K562 (cell line): ENCODE results near the gene ZBTB38. TPM values are rescaled to one million over a fixed set of nuclear protein-coding genes. Genes with fewer than 3 reads are reported as not detected.

Experiments used
- ARHGAP35 ChIP-seq: fragments of 450-650 bp; IDR thresholded peaks from 2 replicates; pipeline ENCODE4 v1.6.1; 2018; ENCODE audit not compliant: partially characterized antibody
- ELF1 ChIP-seq: fragments of 200-800 bp; sonication (Bioruptor generic); IDR thresholded peaks from 2 replicates; pipeline ENCODE4 v1.6.1; 2016; ENCODE audit warnings: missing genetic modification characterization, missing compliant biosample characterization
- ERF ChIP-seq: fragments of 450-650 bp; formaldehyde crosslinking; IDR thresholded peaks from 2 replicates; pipeline ENCODE4 v1.4.0; 2020; ENCODE audit warnings: mild to moderate bottlenecking, mixed read lengths
- FOS ChIP-seq: IDR thresholded peaks from 3 replicates; pipeline ENCODE4 v1.6.1; 2011; ENCODE audit not compliant: insufficient read length; ENCODE audit errors: extremely low read depth
- FOXA3 ChIP-seq, 2 experiments: fragments of 450-650 bp in 1 of 2; sonication (generic) in 1 of 2; formaldehyde crosslinking; IDR thresholded peaks in 1 of 2; conservative IDR thresholded peaks in 1 of 2; 2 replicates each; pipeline versions ENCODE4 v1.4.0 to v1.8.0; 2020 to 2022; ENCODE audit warnings: mild to moderate bottlenecking in 2 of 2, missing genetic modification reagents in 1 of 2
- FOXK2 ChIP-seq, 2 experiments: fragments of 450-650 bp; IDR thresholded peaks in 1 of 2; conservative IDR thresholded peaks in 1 of 2; 2 replicates each; pipeline ENCODE4 v1.6.1; 2016; ENCODE audit warnings: low read depth in 2 of 2, mild to moderate bottlenecking in 1 of 2
- HDAC1 ChIP-seq, 2 experiments: fragments of 450-650 bp; IDR thresholded peaks; 2 replicates each; pipeline ENCODE4 v1.6.1; 2016 to 2017; ENCODE audit warnings: inconsistent platforms in 1 of 2, mild to moderate bottlenecking in 1 of 2, moderate library complexity in 1 of 2
- HMG20B ChIP-seq: fragments of 250-450 bp; sonication (Bioruptor Pico); IDR thresholded peaks from 2 replicates; pipeline ENCODE4 v1.5.0; 2021; ENCODE audit warnings: mild to moderate bottlenecking
- PHF20 ChIP-seq: fragments of 450-650 bp; IDR thresholded peaks from 2 replicates; pipeline ENCODE4 v1.6.1; 2018; ENCODE audit not compliant: partially characterized antibody
- PHF8 ChIP-seq: fragments of 200-600 bp; sonication (generic); IDR thresholded peaks from 2 replicates; pipeline ENCODE4 v1.6.1; 2012; ENCODE audit warnings: mixed run types, mild to moderate bottlenecking, inconsistent platforms, low read length, moderate library complexity, borderline replicate concordance
- POU5F1 ChIP-seq: fragments of 150-350 bp; IDR thresholded peaks from 2 replicates; pipeline ENCODE4 v1.6.1; 2014; ENCODE audit warnings: borderline replicate concordance, low read length, low read depth, mild to moderate bottlenecking; ENCODE audit not compliant: partially characterized antibody
- SIN3A ChIP-seq, 2 experiments: fragments of 150-350 bp in 1 of 2; IDR thresholded peaks; 2 replicates each; pipeline ENCODE4 v1.6.1; 2011 to 2016; ENCODE audit warnings: borderline replicate concordance in 2 of 2, low read depth in 2 of 2, low read length in 2 of 2, mild to moderate bottlenecking in 2 of 2, moderate library complexity in 2 of 2; ENCODE audit not compliant: control insufficient read depth in 1 of 2
- SIX5 ChIP-seq, 2 experiments: IDR thresholded peaks; 2 replicates each; pipeline ENCODE4 v1.6.1; 2011; ENCODE audit warnings: low read length in 2 of 2, borderline replicate concordance in 1 of 2, low read depth in 1 of 2, mild to moderate bottlenecking in 1 of 2, moderate library complexity in 1 of 2; ENCODE audit not compliant: insufficient read depth in 1 of 2
- TBL1XR1 ChIP-seq, 2 experiments: IDR thresholded peaks; 2 replicates each; pipeline ENCODE4 v1.6.1; 2012; ENCODE audit warnings: improper control_type of control experiment in 2 of 2, low read length in 2 of 2, mild to moderate bottlenecking in 1 of 2
- TRIM28 ChIP-seq: fragments of 450-650 bp; IDR thresholded peaks from 2 replicates; pipeline ENCODE4 v1.6.1; 2017
- ZNF3 ChIP-seq: fragments of 250-450 bp; sonication (Bioruptor Pico); IDR thresholded peaks from 2 replicates; pipeline ENCODE4 v1.5.0; 2021; ENCODE audit warnings: mild to moderate bottlenecking, moderate library complexity
- ZNF699 ChIP-seq: fragments of 250-450 bp; sonication (Bioruptor Pico); IDR thresholded peaks from 2 replicates; pipeline ENCODE4 v1.8.0; 2021; ENCODE audit warnings: mild to moderate bottlenecking, moderate library complexity; ENCODE audit not compliant: insufficient replicate concordance
- polyA plus RNA-seq, 8 experiments: library from polyadenylated mRNA; depleted of rRNA in 4 of 8; stranded (reverse) in 5 of 8; unstranded in 3 of 8; fragments of >200 nt; fragmentation: Nextera tagmentation in 2 of 8; fragmentation: Illumina TruSeq in 1 of 8; extraction: Ambion mirVana in 2 of 8; extraction: Trizol in 1 of 8; gene quantifications; 2 replicates each; pipeline versions ENCODE4 v1.2.1 to v1.2.3, GENCODE V29; 2011 to 2014; ENCODE audit warnings: inconsistent platforms in 1 of 8, missing spikeins in 1 of 8
- total RNA-seq, 7 experiments: library from RNA; depleted of rRNA in 6 of 7; stranded (reverse); fragments of >200 nt in 6 of 7; fragmentation: Illumina TruSeq in 2 of 7; extraction: Trizol in 2 of 7; gene quantifications; 2 replicates each; pipeline versions ENCODE4 v1.2.1 to v1.2.3, GENCODE V29; 2011 to 2021; ENCODE audit warnings: low replicate concordance in 1 of 7
- TF ChIP-seq, protein P1 (sequence below): fragments of 450-650 bp; IDR thresholded peaks from 2 replicates; pipeline ENCODE4 v1.6.1; 2018; ENCODE audit not compliant: partially characterized antibody
- TF ChIP-seq, protein P2 (sequence below): sonication (generic); formaldehyde crosslinking; IDR thresholded peaks from 2 replicates; pipeline ENCODE4 v1.9.0; 2022; ENCODE audit warnings: mild to moderate bottlenecking, missing genetic modification reagents
- TF ChIP-seq, protein P3 (sequence below): fragments of 250-450 bp; sonication (Bioruptor Pico); IDR thresholded peaks from 2 replicates; pipeline ENCODE4 v1.8.0; 2022; ENCODE audit warnings: moderate library complexity, mild to moderate bottlenecking, inconsistent platforms
- TF ChIP-seq, protein P4 (sequence below): fragments of 450-650 bp; IDR thresholded peaks from 2 replicates; pipeline ENCODE4 v1.6.1; 2014; ENCODE audit warnings: low read depth, mild to moderate bottlenecking, moderate library complexity, borderline replicate concordance

Gene ZBTB38
- total and polyA plus RNA-seq, 9 of the 15 experiments (the other 6 are each of a cell fraction or from before 2014, with no cell fraction given): 12.1 to 39.4 (median 22.9) TPM

DNA sequence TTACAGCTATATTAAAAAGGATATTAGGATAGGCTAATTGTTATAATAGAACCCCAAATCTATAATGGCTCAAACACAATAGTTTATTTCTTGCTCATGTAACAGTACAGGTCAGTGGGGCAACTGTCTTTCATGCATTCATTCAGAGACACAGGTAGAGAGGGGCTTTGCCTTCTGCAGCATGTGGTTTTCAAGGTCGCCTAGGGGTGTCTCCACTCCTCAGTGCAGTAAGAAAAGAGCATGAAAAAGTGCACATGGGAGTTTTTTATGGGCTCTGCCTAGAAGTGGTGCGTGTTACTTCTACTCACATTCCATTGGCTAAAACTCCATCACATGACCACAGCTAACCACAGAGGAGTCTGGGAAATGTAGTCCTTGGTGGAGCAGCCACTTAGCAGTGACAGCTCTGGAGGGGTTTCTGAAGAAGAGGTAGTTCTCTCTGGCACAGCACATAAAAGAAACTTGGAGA, 1.8 kb downstream of the ZBTB38 start (continued):
- TF ChIP-seq ARHGAP35 (no peak), ZNF3 (no peak), HDAC1 (IDR thresholded peaks at IDR 0.05) (peak in 1 of 2 experiments; percentile 67; a peak in 2 of 4 replicates), TBL1XR1 (IDR thresholded peaks at IDR 0.05; ENCODE audit: low read length in 2 of 2) (0 out of 4 replicates have a peak, but pooled peaks of 1 of the 2 experiments have one; percentile 42), SIN3A (IDR thresholded peaks at IDR 0.05; ENCODE audit: borderline replicate concordance in 2 of 2, control insufficient read depth in 1 of 2, low read depth in 2 of 2, low read length in 2 of 2) (0 out of 4 replicates have a peak, but pooled peaks of 1 of the 2 experiments have one; percentile 31), SIX5 (IDR thresholded peaks at IDR 0.05; ENCODE audit: borderline replicate concordance in 1 of 2, insufficient read depth in 1 of 2, low read depth in 1 of 2, low read length in 2 of 2) (peak; percentile 84 to 88), ERF (no peak; the same call in 1 of the 2 replicates), FOXK2 (conservative IDR thresholded peaks at IDR 0.05 in 1 of 2, IDR thresholded peaks at IDR 0.05 in 1 of 2; ENCODE audit: low read depth in 2 of 2) (peak; percentile 55 to 56; a peak in 2 of 4 replicates), FOS (peak; percentile 78), TRIM28 (0 out of 2 replicates have a peak, but pooled peaks have one; percentile 15), FOXA3 (CRISPR knock-in tag; conservative IDR thresholded peaks at IDR 0.05 in 1 of 2, IDR thresholded peaks at IDR 0.05 in 1 of 2) (0 out of 4 replicates have a peak, but pooled peaks of 1 of the 2 experiments have one; percentile 11), ELF1 (tag) (peak; percentile 8; the same call in 1 of the 2 replicates), ZNF699 (CRISPR knock-in tag) (no peak), PHF8 (peak; percentile 18; the same call in 1 of the 2 replicates), HMG20B (CRISPR knock-in tag) (no peak), POU5F1 (peak; percentile 46), PHF20 (no peak)
- TF ChIP-seq, protein P1, sequence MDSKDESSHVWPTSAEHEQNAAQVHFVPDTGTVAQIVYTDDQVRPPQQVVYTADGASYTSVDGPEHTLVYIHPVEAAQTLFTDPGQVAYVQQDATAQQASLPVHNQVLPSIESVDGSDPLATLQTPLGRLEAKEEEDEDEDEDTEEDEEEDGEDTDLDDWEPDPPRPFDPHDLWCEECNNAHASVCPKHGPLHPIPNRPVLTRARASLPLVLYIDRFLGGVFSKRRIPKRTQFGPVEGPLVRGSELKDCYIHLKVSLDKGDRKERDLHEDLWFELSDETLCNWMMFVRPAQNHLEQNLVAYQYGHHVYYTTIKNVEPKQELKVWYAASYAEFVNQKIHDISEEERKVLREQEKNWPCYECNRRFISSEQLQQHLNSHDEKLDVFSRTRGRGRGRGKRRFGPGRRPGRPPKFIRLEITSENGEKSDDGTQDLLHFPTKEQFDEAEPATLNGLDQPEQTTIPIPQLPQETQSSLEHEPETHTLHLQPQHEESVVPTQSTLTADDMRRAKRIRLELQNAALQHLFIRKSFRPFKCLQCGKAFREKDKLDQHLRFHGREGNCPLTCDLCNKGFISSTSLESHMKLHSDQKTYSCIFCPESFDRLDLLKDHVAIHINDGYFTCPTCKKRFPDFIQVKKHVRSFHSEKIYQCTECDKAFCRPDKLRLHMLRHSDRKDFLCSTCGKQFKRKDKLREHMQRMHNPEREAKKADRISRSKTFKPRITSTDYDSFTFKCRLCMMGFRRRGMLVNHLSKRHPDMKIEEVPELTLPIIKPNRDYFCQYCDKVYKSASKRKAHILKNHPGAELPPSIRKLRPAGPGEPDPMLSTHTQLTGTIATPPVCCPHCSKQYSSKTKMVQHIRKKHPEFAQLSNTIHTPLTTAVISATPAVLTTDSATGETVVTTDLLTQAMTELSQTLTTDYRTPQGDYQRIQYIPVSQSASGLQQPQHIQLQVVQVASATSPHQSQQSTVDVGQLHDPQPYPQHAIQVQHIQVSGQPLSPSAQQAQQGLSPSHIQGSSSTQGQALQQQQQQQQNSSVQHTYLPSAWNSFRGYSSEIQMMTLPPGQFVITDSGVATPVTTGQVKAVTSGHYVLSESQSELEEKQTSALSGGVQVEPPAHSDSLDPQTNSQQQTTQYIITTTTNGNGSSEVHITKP: peak; percentile 65
- TF ChIP-seq, protein P2, sequence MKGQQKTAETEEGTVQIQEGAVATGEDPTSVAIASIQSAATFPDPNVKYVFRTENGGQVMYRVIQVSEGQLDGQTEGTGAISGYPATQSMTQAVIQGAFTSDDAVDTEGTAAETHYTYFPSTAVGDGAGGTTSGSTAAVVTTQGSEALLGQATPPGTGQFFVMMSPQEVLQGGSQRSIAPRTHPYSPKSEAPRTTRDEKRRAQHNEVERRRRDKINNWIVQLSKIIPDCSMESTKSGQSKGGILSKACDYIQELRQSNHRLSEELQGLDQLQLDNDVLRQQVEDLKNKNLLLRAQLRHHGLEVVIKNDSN (CRISPR knock-in tag): peak; percentile 98
- TF ChIP-seq, protein P3, sequence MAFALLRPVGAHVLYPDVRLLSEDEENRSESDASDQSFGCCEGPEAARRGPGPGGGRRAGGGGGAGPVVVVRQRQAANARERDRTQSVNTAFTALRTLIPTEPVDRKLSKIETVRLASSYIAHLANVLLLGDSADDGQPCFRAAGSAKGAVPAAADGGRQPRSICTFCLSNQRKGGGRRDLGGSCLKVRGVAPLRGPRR: no peak
- TF ChIP-seq, protein P4, sequence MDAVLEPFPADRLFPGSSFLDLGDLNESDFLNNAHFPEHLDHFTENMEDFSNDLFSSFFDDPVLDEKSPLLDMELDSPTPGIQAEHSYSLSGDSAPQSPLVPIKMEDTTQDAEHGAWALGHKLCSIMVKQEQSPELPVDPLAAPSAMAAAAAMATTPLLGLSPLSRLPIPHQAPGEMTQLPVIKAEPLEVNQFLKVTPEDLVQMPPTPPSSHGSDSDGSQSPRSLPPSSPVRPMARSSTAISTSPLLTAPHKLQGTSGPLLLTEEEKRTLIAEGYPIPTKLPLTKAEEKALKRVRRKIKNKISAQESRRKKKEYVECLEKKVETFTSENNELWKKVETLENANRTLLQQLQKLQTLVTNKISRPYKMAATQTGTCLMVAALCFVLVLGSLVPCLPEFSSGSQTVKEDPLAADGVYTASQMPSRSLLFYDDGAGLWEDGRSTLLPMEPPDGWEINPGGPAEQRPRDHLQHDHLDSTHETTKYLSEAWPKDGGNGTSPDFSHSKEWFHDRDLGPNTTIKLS: peak; percentile 79; the same call in 1 of the 2 replicates
